GM10266 (cell line): Measurements from ENCODE around the gene GDPGP1.

Source experiments
- DNase-seq: peaks from one replicate; pipeline ENCODE4 v3.0.0; 2012; ENCODE audit errors: extremely low spot score
- TF ChIP-seq, protein P1 (sequence below): IDR thresholded peaks from 2 replicates; pipeline ENCODE4 v1.5.1; 2012; ENCODE audit warnings: mild to moderate bottlenecking, low read depth; ENCODE audit not compliant: control insufficient read depth, insufficient read depth; ENCODE audit errors: missing control alignments

Gene GDPGP1

GRCh38 chr15:90294601-90295269, 60.7 kb downstream of the GDPGP1 start:
- DNase-seq: no peak
- TF ChIP-seq, protein P1, sequence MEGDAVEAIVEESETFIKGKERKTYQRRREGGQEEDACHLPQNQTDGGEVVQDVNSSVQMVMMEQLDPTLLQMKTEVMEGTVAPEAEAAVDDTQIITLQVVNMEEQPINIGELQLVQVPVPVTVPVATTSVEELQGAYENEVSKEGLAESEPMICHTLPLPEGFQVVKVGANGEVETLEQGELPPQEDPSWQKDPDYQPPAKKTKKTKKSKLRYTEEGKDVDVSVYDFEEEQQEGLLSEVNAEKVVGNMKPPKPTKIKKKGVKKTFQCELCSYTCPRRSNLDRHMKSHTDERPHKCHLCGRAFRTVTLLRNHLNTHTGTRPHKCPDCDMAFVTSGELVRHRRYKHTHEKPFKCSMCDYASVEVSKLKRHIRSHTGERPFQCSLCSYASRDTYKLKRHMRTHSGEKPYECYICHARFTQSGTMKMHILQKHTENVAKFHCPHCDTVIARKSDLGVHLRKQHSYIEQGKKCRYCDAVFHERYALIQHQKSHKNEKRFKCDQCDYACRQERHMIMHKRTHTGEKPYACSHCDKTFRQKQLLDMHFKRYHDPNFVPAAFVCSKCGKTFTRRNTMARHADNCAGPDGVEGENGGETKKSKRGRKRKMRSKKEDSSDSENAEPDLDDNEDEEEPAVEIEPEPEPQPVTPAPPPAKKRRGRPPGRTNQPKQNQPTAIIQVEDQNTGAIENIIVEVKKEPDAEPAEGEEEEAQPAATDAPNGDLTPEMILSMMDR: no peak

- DNase-seq: no peak
- TF ChIP-seq, protein P1: no peak
These were observed 61.2 kb downstream of the GDPGP1 start for GRCh38 chr15:90295270-90295648.
